GM12892 (cell line): ENCODE measurements around the gene EXTL1.

ENCODE experiments used
- POLR2A ChIP-seq: IDR thresholded peaks from 2 replicates; pipeline ENCODE4 v1.6.1; 2011; ENCODE audit warnings: low read depth, low read length, control low read depth
- POLR2AphosphoS5 ChIP-seq: IDR thresholded peaks from 2 replicates; pipeline ENCODE4 v1.6.1; 2011; ENCODE audit warnings: low read depth, low read length, control low read depth

DNA sequence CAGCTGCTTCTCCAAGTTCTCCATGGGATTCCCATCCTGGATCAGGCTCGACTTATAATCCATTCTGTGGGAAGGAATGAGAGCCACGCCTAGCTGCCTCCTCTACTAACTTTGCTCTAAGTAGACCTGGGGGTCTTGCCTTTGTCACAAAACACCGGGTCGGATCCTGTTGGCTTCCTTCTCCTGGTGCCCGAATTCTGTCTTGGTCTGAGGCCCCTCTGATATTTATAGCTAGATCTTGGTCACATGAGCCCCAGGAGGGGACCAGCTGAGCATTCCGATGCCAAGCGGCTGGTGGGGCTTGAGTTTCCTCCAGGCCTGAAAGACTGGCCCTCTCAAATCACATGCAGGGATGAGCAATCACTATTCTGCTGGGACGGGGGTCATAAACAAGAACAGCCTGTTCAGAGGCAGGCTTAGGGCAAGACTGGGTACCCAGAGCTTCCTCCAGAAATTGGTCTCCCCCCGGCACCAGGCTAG lies 45.9 kb downstream of the EXTL1 start, which contains the start of gene TRIM63:
- no peak for TF ChIP-seq POLR2A
- no peak for TF ChIP-seq POLR2AphosphoS5
